HepG2 (cell line): Measurements from ENCODE around the gene SBK2. TPM values are rescaled to one million over a fixed set of nuclear protein-coding genes. Genes with fewer than 3 reads are reported as not detected.

ENCODE experiments used
- AGO1 ChIP-seq: fragments of 200-400 bp; formaldehyde crosslinking; IDR thresholded peaks from 2 replicates; pipeline ENCODE4 v1.6.1; 2017; ENCODE audit warnings: mild to moderate bottlenecking, low read depth, low read length, moderate library complexity; ENCODE audit not compliant: poor library complexity, severe bottlenecking
- AKAP8 ChIP-seq: sonication (generic); formaldehyde crosslinking; IDR thresholded peaks from 2 replicates; pipeline ENCODE4 v1.5.1; 2020; ENCODE audit warnings: mild to moderate bottlenecking, missing genetic modification reagents
- ATF1 ChIP-seq: IDR thresholded peaks from 2 replicates; pipeline ENCODE4 v1.6.1; 2016; ENCODE audit warnings: mild to moderate bottlenecking, control low read depth
- BCL3 ChIP-seq: sonication (generic); formaldehyde crosslinking; IDR thresholded peaks from 2 replicates; pipeline ENCODE4 v1.5.1; 2020; ENCODE audit warnings: mild to moderate bottlenecking, missing genetic modification reagents, moderate library complexity
- BHLHE40 ChIP-seq: IDR thresholded peaks from 2 replicates; pipeline ENCODE4 v1.6.1; 2011; ENCODE audit warnings: low read length, improper control_type of control experiment
- CERS6 ChIP-seq: sonication (generic); formaldehyde crosslinking; IDR thresholded peaks from 2 replicates; pipeline ENCODE4 v1.5.0; 2020; ENCODE audit warnings: missing genetic modification reagents
- FIP1L1 ChIP-seq: fragments of 200-400 bp; formaldehyde crosslinking; IDR thresholded peaks from 2 replicates; pipeline ENCODE4 v1.6.1; 2018; ENCODE audit warnings: low read depth, mild to moderate bottlenecking, low read length, moderate library complexity, borderline replicate concordance; ENCODE audit not compliant: insufficient read depth
- HDAC1 ChIP-seq: sonication (generic); formaldehyde crosslinking; IDR thresholded peaks from 2 replicates; pipeline ENCODE4 v1.5.1; 2020; ENCODE audit warnings: mild to moderate bottlenecking, missing genetic modification reagents
- HNRNPLL ChIP-seq: fragments of 200-400 bp; formaldehyde crosslinking; IDR thresholded peaks from 2 replicates; pipeline ENCODE4 v1.6.1; 2017; ENCODE audit warnings: mild to moderate bottlenecking, low read depth, low read length; ENCODE audit not compliant: poor library complexity, severe bottlenecking
- MEIS1 ChIP-seq: sonication (generic); formaldehyde crosslinking; IDR thresholded peaks from 2 replicates; pipeline ENCODE4 v1.9.0; 2021; ENCODE audit warnings: mild to moderate bottlenecking, missing genetic modification reagents, moderate library complexity, borderline replicate concordance
- NFRKB ChIP-seq: fragments of 450-650 bp; IDR thresholded peaks from 2 replicates; pipeline ENCODE4 v1.6.1; 2017
- NFYC ChIP-seq: IDR thresholded peaks from 2 replicates; pipeline ENCODE4 v1.6.1; 2016; ENCODE audit warnings: missing genetic modification reagents, missing compliant biosample characterization
- REL ChIP-seq: sonication (generic); formaldehyde crosslinking; conservative IDR thresholded peaks from 2 replicates; pipeline ENCODE4 v1.8.0; 2022; ENCODE audit warnings: mild to moderate bottlenecking, missing genetic modification reagents, moderate library complexity
- SAP130 ChIP-seq: IDR thresholded peaks from 2 replicates; pipeline ENCODE4 v1.6.1; 2016; ENCODE audit warnings: low read depth
- SMAD1 ChIP-seq: sonication (generic); formaldehyde crosslinking; IDR thresholded peaks from 2 replicates; pipeline ENCODE4 v1.4.0; 2020; ENCODE audit warnings: missing genetic modification reagents, low read depth, mild to moderate bottlenecking, borderline replicate concordance
- SOX5 ChIP-seq: IDR thresholded peaks from 2 replicates; pipeline ENCODE4 v1.6.1; 2016; ENCODE audit warnings: borderline replicate concordance
- TBX2 ChIP-seq: sonication (generic); formaldehyde crosslinking; IDR thresholded peaks from 2 replicates; pipeline ENCODE4 v1.5.0; 2020; ENCODE audit warnings: missing genetic modification reagents, mild to moderate bottlenecking, borderline replicate concordance
- THAP11 ChIP-seq: IDR thresholded peaks from 2 replicates; pipeline ENCODE4 v1.6.1; 2016; ENCODE audit warnings: missing biosample characterization, missing genetic modification reagents
- TP53 ChIP-seq: sonication (generic); formaldehyde crosslinking; conservative IDR thresholded peaks from 2 replicates; pipeline ENCODE4 v1.4.0; 2020; ENCODE audit warnings: missing genetic modification reagents
- ZGPAT ChIP-seq: IDR thresholded peaks from 2 replicates; pipeline ENCODE4 v1.6.1; 2016; ENCODE audit warnings: mild to moderate bottlenecking
- ZNF143 ChIP-seq: sonication (generic); formaldehyde crosslinking; IDR thresholded peaks from 2 replicates; pipeline ENCODE4 v1.4.0; 2020; ENCODE audit warnings: missing genetic modification reagents
- ZNF30 ChIP-seq: sonication (generic); formaldehyde crosslinking; IDR thresholded peaks from 2 replicates; pipeline ENCODE4 v1.5.0; 2020; ENCODE audit warnings: mild to moderate bottlenecking, missing genetic modification reagents
- ZNF331 ChIP-seq: sonication (generic); formaldehyde crosslinking; IDR thresholded peaks from 2 replicates; pipeline ENCODE4 v1.4.0; 2020; ENCODE audit warnings: missing genetic modification reagents
- ZNF484 ChIP-seq: sonication (generic); formaldehyde crosslinking; IDR thresholded peaks from 2 replicates; pipeline ENCODE4 v1.5.1; 2020; ENCODE audit warnings: mild to moderate bottlenecking, low read depth, missing genetic modification reagents, borderline replicate concordance
- ZNF567 ChIP-seq: sonication (generic); formaldehyde crosslinking; IDR thresholded peaks from 2 replicates; pipeline ENCODE4 v1.8.1; 2023; ENCODE audit warnings: mild to moderate bottlenecking, missing genetic modification reagents, borderline replicate concordance
- ZNF788 ChIP-seq: sonication (generic); formaldehyde crosslinking; IDR thresholded peaks from 2 replicates; pipeline ENCODE4 v1.5.0; 2020; ENCODE audit warnings: mild to moderate bottlenecking, missing genetic modification reagents, borderline replicate concordance
- ZNF790 ChIP-seq: sonication (generic); formaldehyde crosslinking; IDR thresholded peaks from 2 replicates; pipeline ENCODE4 v1.8.0; 2022; ENCODE audit warnings: missing genetic modification reagents, mild to moderate bottlenecking, borderline replicate concordance
- polyA plus RNA-seq, 8 experiments: library from polyadenylated mRNA; depleted of rRNA in 3 of 8; stranded (reverse) in 7 of 8; unstranded in 1 of 8; fragments of >200 nt; fragmentation: Illumina TruSeq in 4 of 8; extraction: Trizol in 4 of 8; gene quantifications; 2 replicates each; pipeline versions ENCODE4 v1.2.1 to v1.2.3, GENCODE V29; 2011 to 2016; ENCODE audit warnings: low read depth in 4 of 8, missing spikeins in 1 of 8, mixed read lengths in 1 of 8; ENCODE audit not compliant: insufficient read depth in 1 of 8
- total RNA-seq, 5 experiments: library from RNA; depleted of rRNA; stranded (reverse); fragments of >200 nt; fragmentation: Illumina TruSeq; extraction: Trizol; gene quantifications; 2 replicates each; pipeline ENCODE4 v1.2.3, GENCODE V29; 2016; ENCODE audit warnings: low read depth in 1 of 5

SBK2 gene
- total and polyA plus RNA-seq, 2 of the 13 experiments (the other 11 are each of a cell fraction or from before 2014, with no cell fraction given), result 0.24 TPM; not detected in 1

- TF ChIP-seq TBX2 (CRISPR knock-in tag) (peak; percentile 50; the same call in 1 of the 2 replicates), ZNF331 (CRISPR knock-in tag) (0 out of 2 replicates have a peak, but pooled peaks have one; percentile 22), ZNF143 (no peak), NFRKB (no peak), NFYC (CRISPR knock-in tag) (no peak), THAP11 (peak; percentile 70), ZGPAT (CRISPR knock-in tag) (0 out of 2 replicates have a peak, but pooled peaks have one; percentile 34), SMAD1 (0 out of 2 replicates have a peak, but pooled peaks have one; percentile 70), ZNF788 (CRISPR knock-in tag) (peak; percentile 52; the same call in 1 of the 2 replicates), TP53 (CRISPR knock-in tag) (no peak), FIP1L1 (no peak), BCL3 (CRISPR knock-in tag) (0 out of 2 replicates have a peak, but pooled peaks have one; percentile 11), ATF1 (peak; percentile 86), ZNF484 (no peak), REL (CRISPR knock-in tag) (no peak), MEIS1 (CRISPR knock-in tag) (0 out of 2 replicates have a peak, but pooled peaks have one; percentile 35), ZNF567 (0 out of 2 replicates have a peak, but pooled peaks have one; percentile 51), ZNF30 (no peak), SAP130 (CRISPR knock-in tag) (peak; percentile 58; the same call in 1 of the 2 replicates), CERS6 (CRISPR knock-in tag) (no peak), HNRNPLL (peak; percentile 23), BHLHE40 (no peak), HDAC1 (CRISPR knock-in tag) (peak; percentile 48), ZNF790 (CRISPR knock-in tag) (no peak), SOX5 (CRISPR knock-in tag) (no peak), AKAP8 (CRISPR knock-in tag) (peak; percentile 48; the same call in 1 of the 2 replicates), AGO1 (peak; percentile 92)
Observed at GRCh38 chr19:55484593-55485438, 52.1 kb downstream of the SBK2 start, which contains the start of gene NAT14 (continued).
